ENCODE measurements around the gene CPAMD8.
"Not testable (repeated sequence)": the region's sequence is repeated elsewhere in the genome, so short reads cannot be mapped to it uniquely, and the experiment has no call there.

The CPAMD8 gene

GRCh38 chr19:16946951-16947940, 79.4 kb downstream of the CPAMD8 start:
- no peak for DNase-seq (ENCODE audit: low spot score)

GRCh38 chr19:16945762-16946465, 80.7 kb downstream of the CPAMD8 start:
- no peak for DNase-seq (ENCODE audit: low spot score)

GRCh38 chr19:16945364-16945714, 81.3 kb downstream of the CPAMD8 start:
- no peak for DNase-seq (ENCODE audit: low spot score)

- no peak for DNase-seq (ENCODE audit: low spot score)
These were observed 81.8 kb downstream of the CPAMD8 start for GRCh38 chr19:16944626-16945363.

- no peak for DNase-seq (ENCODE audit: low spot score)
These were observed 82.5 kb downstream of the CPAMD8 start for GRCh38 chr19:16943942-16944625.

- not testable (repeated sequence) for DNase-seq (ENCODE audit: low spot score)
These were observed 83.5 kb downstream of the CPAMD8 start for GRCh38 chr19:16943090-16943489.

- DNase-seq (ENCODE audit: low spot score), result no peak
These were observed 84.0 kb downstream of the CPAMD8 start for GRCh38 chr19:16942583-16942982.

- no peak for DNase-seq (ENCODE audit: low spot score)
These were observed 86.0 kb downstream of the CPAMD8 start for GRCh38 chr19:16940626-16941025.

GRCh38 chr19:16940063-16940462, 86.5 kb downstream of the CPAMD8 start:
- DNase-seq (ENCODE audit: low spot score), result not testable (repeated sequence)

GRCh38 chr19:16938211-16938610, 88.4 kb downstream of the CPAMD8 start:
- DNase-seq (ENCODE audit: low spot score), result no peak

GRCh38 chr19:16937796-16938195, 88.8 kb downstream of the CPAMD8 start:
- DNase-seq (ENCODE audit: low spot score), result not testable (repeated sequence)

GRCh38 chr19:16936901-16937300, 89.7 kb downstream of the CPAMD8 start:
- DNase-seq (ENCODE audit: low spot score), result no peak

- no peak for DNase-seq (ENCODE audit: low spot score)
These were observed 92.1 kb downstream of the CPAMD8 start for GRCh38 chr19:16934489-16934888.

- DNase-seq (ENCODE audit: low spot score), result no peak
These were observed 95.3 kb downstream of the CPAMD8 start for GRCh38 chr19:16931306-16931705.

GRCh38 chr19:16930753-16931152, 95.9 kb downstream of the CPAMD8 start:
- no peak for DNase-seq (ENCODE audit: low spot score)

GRCh38 chr19:16928916-16929315, 97.7 kb downstream of the CPAMD8 start:
- DNase-seq (ENCODE audit: low spot score), result no peak

GRCh38 chr19:16928351-16928750, 98.3 kb downstream of the CPAMD8 start:
- DNase-seq (ENCODE audit: low spot score), result no peak

GRCh38 chr19:16927883-16928282, 98.7 kb downstream of the CPAMD8 start:
- DNase-seq (ENCODE audit: low spot score), result no peak

- no peak for DNase-seq (ENCODE audit: low spot score)
These were observed 103.7 kb downstream of the CPAMD8 start for GRCh38 chr19:16922949-16923348.

- no peak for DNase-seq (ENCODE audit: low spot score)
These were observed 104.0 kb downstream of the CPAMD8 start for GRCh38 chr19:16922592-16922934.

- no peak for DNase-seq (ENCODE audit: low spot score)
These were observed 104.6 kb downstream of the CPAMD8 start for GRCh38 chr19:16921766-16922591.
